GM18858 (cell line): ENCODE data around the gene ZBTB9.

Source experiments
- ATAC-seq: cut with Tn5 transposase; IDR thresholded peaks from one replicate; pipeline ENCODE4 v1.9.1; 2021; ENCODE audit not compliant: unreplicated experiment

Gene ZBTB9

GRCh38 chr6:33454009-33454946 lies at the start of gene ZBTB9:
ZBTB9 (plus strand) TSS chr6:33454576; CDS start chr6:33455101, 525 bp downstream.
- peak; percentile 96 for ATAC-seq

- ATAC-seq = no peak
These were observed 49.5 kb upstream of the ZBTB9 start for GRCh38 chr6:33404884-33405283.

GRCh38 chr6:33405386-33405940 lies 48.9 kb upstream of the ZBTB9 start:
- ATAC-seq = no peak

- ATAC-seq = no peak
These were observed 48.2 kb upstream of the ZBTB9 start for GRCh38 chr6:33406126-33406525.

- no peak for ATAC-seq
These were observed 47.2 kb upstream of the ZBTB9 start for GRCh38 chr6:33407132-33407718.

- ATAC-seq = peak; percentile 80
These were observed 44.2 kb upstream of the ZBTB9 start for GRCh38 chr6:33410050-33410710.

GRCh38 chr6:33410711-33411631 lies 43.4 kb upstream of the ZBTB9 start, which contains the start of gene PHF1:
PHF1 (plus strand) TSS chr6:33411014; CDS start chr6:33412264, 1,250 bp downstream.
- ATAC-seq = peak; percentile 28

- ATAC-seq = no peak
These were observed 42.8 kb upstream of the ZBTB9 start for GRCh38 chr6:33411632-33412005.

- ATAC-seq = no peak
These were observed 42.0 kb upstream of the ZBTB9 start for GRCh38 chr6:33412140-33413009.

GRCh38 chr6:33413241-33414120 lies 40.9 kb upstream of the ZBTB9 start:
- ATAC-seq = no peak

GRCh38 chr6:33414592-33415271 lies 39.6 kb upstream of the ZBTB9 start:
- no peak for ATAC-seq

- ATAC-seq = no peak
These were observed 38.5 kb upstream of the ZBTB9 start for GRCh38 chr6:33415831-33416230.

- ATAC-seq = no peak
These were observed 37.8 kb upstream of the ZBTB9 start for GRCh38 chr6:33416386-33417127.

GRCh38 chr6:33417128-33417902 lies 37.1 kb upstream of the ZBTB9 start:
- ATAC-seq = no peak

GRCh38 chr6:33417903-33418689 lies 36.3 kb upstream of the ZBTB9 start, which contains the start of gene CUTA:
CUTA (minus strand) TSS chr6:33418107; CDS start chr6:33418000, 107 bp downstream.
- peak; percentile 75 for ATAC-seq
